OCI-LY3 (cell line): Measurements from ENCODE around the gene BEAN1.

Experiments
- EZH2phosphoT487 ChIP-seq: fragments of 200-600 bp; shearing (Covaris generic); IDR thresholded peaks from 2 replicates; pipeline ENCODE4 v1.6.1; 2018; ENCODE audit warnings: antibody characterized with exemption, mixed run types, low read depth
- TF ChIP-seq, protein P1 (sequence below): fragments of 200-600, 300-600 bp; sonication (generic); IDR thresholded peaks from 2 replicates; pipeline ENCODE4 v1.5.1; 2014; ENCODE audit warnings: antibody characterized with exemption, low read length, low read depth

DNA sequence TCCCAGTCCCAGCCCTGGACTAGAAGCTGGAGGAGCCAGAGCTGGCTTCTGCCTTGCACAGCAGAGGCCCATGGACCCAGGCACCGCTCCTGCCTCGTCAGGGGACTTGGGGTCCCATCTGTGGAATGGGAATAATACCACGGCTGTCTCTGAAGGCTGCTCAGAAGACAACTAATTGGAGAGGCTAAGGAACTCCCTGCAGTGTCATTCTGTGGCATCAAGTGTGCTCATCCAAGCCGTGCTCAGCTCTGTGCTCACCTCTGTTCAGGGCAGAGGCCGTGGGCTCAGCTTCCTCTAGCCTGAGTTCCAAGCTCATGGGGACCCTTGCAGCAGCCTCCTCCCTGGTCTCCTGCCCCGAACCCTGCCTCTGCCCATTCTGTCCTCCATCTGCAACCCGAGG, 31.8 kb downstream of the BEAN1 start:
- TF ChIP-seq, protein P1, sequence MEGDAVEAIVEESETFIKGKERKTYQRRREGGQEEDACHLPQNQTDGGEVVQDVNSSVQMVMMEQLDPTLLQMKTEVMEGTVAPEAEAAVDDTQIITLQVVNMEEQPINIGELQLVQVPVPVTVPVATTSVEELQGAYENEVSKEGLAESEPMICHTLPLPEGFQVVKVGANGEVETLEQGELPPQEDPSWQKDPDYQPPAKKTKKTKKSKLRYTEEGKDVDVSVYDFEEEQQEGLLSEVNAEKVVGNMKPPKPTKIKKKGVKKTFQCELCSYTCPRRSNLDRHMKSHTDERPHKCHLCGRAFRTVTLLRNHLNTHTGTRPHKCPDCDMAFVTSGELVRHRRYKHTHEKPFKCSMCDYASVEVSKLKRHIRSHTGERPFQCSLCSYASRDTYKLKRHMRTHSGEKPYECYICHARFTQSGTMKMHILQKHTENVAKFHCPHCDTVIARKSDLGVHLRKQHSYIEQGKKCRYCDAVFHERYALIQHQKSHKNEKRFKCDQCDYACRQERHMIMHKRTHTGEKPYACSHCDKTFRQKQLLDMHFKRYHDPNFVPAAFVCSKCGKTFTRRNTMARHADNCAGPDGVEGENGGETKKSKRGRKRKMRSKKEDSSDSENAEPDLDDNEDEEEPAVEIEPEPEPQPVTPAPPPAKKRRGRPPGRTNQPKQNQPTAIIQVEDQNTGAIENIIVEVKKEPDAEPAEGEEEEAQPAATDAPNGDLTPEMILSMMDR, result no peak
- no peak for TF ChIP-seq EZH2phosphoT487
